Endothelial cell (in vitro differentiated cells): ENCODE measurements around the gene SYTL1. TPM values are rescaled to one million over a fixed set of nuclear protein-coding genes. Genes with fewer than 3 reads are reported as not detected.

Experiments
- DNase-seq: peaks from one replicate; pipeline ENCODE4 v3.0.0; 2021; ENCODE audit warnings: low spot score
- H3K27ac Mint-ChIP-seq: one replicate; pipeline ENCODE4 v1.8.0; 2021; ENCODE audit warnings: mixed read lengths, inconsistent platforms; ENCODE audit not compliant: unreplicated experiment
- H3K27me3 Mint-ChIP-seq: one replicate; pipeline ENCODE4 v1.8.0; 2021; ENCODE audit warnings: mild to moderate bottlenecking, moderate library complexity, mixed read lengths, inconsistent platforms; ENCODE audit not compliant: unreplicated experiment
- H3K36me3 Mint-ChIP-seq: one replicate; pipeline ENCODE4 v1.8.0; 2021; ENCODE audit warnings: mild to moderate bottlenecking, low read depth, mixed read lengths, inconsistent platforms; ENCODE audit not compliant: unreplicated experiment
- H3K4me1 Mint-ChIP-seq: one replicate; pipeline ENCODE4 v1.8.0; 2021; ENCODE audit warnings: mild to moderate bottlenecking, mixed read lengths, inconsistent platforms; ENCODE audit not compliant: unreplicated experiment
- H3K4me3 Mint-ChIP-seq: one replicate; pipeline ENCODE4 v1.8.0; 2021; ENCODE audit warnings: mild to moderate bottlenecking, mixed read lengths, inconsistent platforms; ENCODE audit not compliant: unreplicated experiment
- H3K9me3 Mint-ChIP-seq: one replicate; pipeline ENCODE4 v1.8.0; 2021; ENCODE audit warnings: mixed read lengths, inconsistent platforms; ENCODE audit not compliant: unreplicated experiment
- total RNA-seq: library from RNA; stranded (reverse); fragmentation: NEBNext Ultra II Directional; extraction: Animal tissue kit (Norgen Biotek cat#: 25700); gene quantifications from one replicate; pipeline ENCODE4 v1.2.1, GENCODE V29; 2021; ENCODE audit not compliant: unreplicated experiment
- TF ChIP-seq, protein P1 (sequence below): fragments of 200-600 bp; sonication (generic); IDR thresholded peaks from one replicate; pipeline ENCODE4 v1.5.0; 2021; ENCODE audit warnings: antibody characterized with exemption; ENCODE audit not compliant: unreplicated experiment

SYTL1 gene
- total RNA-seq, 1 donor from 2014 or later, result 1.3 TPM

DNA sequence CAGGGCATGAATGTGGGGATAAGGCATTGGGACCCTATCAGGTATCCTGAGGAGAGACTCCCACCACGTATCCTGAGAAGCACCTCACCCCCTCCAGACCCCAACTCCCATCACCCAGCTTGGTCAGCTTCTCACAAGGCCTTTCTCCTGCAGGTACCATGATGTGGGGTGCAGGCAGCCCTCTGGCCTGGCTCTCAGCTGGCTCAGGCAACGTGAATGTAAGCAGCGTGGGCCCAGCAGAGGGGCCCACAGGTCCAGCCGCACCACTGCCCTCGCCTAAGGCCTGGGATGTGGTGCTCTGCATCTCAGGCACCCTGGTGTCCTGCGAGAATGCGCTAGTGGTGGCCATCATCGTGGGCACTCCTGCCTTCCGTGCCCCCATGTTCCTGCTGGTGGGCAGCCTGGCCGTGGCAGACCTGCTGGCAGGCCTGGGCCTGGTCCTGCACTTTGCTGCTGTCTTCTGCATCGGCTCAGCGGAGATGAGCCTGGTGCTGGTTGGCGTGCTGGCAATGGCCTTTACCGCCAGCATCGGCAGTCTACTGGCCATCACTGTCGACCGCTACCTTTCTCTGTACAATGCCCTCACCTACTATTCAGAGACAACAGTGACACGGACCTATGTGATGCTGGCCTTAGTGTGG lies 51.9 kb downstream of the SYTL1 start:
- Mint-ChIP-seq H3K4me3 (no peak overlapping the region), H3K27ac (no peak overlapping the region), H3K4me1 (peaks cover 31% of the 10 kb centered on the region), H3K9me3 (no peaks in the 10 kb centered on the region), H3K27me3 (peaks cover 23% of the 10 kb centered on the region), H3K36me3 (peaks cover 7% of the 10 kb centered on the region)
- TF ChIP-seq, protein P1, sequence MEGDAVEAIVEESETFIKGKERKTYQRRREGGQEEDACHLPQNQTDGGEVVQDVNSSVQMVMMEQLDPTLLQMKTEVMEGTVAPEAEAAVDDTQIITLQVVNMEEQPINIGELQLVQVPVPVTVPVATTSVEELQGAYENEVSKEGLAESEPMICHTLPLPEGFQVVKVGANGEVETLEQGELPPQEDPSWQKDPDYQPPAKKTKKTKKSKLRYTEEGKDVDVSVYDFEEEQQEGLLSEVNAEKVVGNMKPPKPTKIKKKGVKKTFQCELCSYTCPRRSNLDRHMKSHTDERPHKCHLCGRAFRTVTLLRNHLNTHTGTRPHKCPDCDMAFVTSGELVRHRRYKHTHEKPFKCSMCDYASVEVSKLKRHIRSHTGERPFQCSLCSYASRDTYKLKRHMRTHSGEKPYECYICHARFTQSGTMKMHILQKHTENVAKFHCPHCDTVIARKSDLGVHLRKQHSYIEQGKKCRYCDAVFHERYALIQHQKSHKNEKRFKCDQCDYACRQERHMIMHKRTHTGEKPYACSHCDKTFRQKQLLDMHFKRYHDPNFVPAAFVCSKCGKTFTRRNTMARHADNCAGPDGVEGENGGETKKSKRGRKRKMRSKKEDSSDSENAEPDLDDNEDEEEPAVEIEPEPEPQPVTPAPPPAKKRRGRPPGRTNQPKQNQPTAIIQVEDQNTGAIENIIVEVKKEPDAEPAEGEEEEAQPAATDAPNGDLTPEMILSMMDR, result no peak
- no peak for DNase-seq

GRCh38 chr1:27394282-27394658 lies 52.4 kb downstream of the SYTL1 start:
- DNase-seq, result no peak
- peak overlapping the region; percentile 48 for H3K27ac Mint-ChIP-seq
- TF ChIP-seq, protein P1, result no peak
- peaks cover 7% of the 10 kb centered on the region for H3K36me3 Mint-ChIP-seq
- H3K4me3 Mint-ChIP-seq, result peak overlapping the region; percentile 42
- H3K4me1 Mint-ChIP-seq, result peaks cover 34% of the 10 kb centered on the region
- H3K27me3 Mint-ChIP-seq, result peaks cover 26% of the 10 kb centered on the region
- H3K9me3 Mint-ChIP-seq, result no peaks in the 10 kb centered on the region

DNA sequence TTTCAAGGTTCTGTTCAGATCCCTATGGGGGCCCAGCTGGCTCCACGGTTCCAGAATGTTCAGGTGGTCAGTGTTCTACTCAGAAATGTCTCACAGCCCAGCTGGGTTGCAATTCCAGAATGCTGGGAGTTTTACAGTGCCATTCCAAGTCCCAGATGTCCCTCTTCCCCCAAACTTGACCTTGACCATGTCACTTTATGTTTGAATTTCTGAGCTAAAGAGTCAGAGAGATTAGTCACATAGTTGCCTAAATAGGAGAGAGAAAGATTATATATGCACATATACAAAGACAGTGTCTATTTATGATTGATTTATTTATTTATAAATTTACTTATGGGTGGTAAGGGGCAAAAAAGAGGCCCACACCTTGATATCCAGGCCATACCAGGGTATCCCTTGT lies 53.1 kb downstream of the SYTL1 start:
- peaks cover 28% of the 10 kb centered on the region for H3K27me3 Mint-ChIP-seq
- H3K4me1 Mint-ChIP-seq, result peaks cover 30% of the 10 kb centered on the region
- no peaks in the 10 kb centered on the region for H3K9me3 Mint-ChIP-seq
- no peak overlapping the region for H3K4me3 Mint-ChIP-seq
- no peak overlapping the region for H3K27ac Mint-ChIP-seq
- no peak for DNase-seq
- TF ChIP-seq, protein P1, result no peak
- peaks cover 7% of the 10 kb centered on the region for H3K36me3 Mint-ChIP-seq

DNA sequence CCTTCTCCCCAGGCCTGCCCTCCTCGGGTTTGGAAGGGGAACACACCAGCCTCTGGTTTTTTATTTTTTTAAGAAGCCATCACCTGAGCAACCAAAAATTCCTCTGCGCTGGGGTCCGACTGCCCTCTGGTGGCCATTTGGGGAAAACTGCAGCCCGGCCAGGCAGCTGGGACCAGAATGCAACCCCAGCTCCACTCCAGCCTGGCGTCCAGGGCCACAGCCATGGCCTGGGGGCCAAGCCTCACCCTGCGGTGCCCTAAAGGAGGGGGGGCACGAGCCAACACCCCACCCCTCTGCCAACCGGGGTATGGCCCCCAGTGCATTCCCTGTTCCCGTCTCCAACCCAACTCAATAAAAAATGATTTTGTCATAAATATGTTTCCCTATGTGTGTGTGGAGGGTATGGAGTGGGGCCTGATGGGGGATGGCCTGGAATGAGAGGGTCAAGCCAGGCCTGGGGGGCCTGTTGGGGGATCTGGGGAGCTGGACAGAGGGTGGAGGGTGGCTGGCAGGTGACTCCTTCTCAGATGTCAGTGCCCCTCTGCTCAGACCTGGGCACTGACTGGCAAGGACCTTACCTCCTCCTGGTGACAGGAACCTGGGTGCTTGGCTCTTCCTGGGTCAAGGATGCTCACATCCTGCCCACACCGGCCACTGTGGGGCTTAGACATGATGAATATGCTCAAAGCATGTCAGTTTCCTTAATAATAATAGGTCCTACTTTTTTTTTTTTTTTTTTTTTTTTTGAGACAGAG lies 53.8 kb downstream of the SYTL1 start:
- Mint-ChIP-seq H3K27me3 (peaks cover 32% of the 10 kb centered on the region), H3K9me3 (no peaks in the 10 kb centered on the region), H3K4me1 (peaks cover 30% of the 10 kb centered on the region), H3K36me3 (peaks cover 7% of the 10 kb centered on the region), H3K4me3 (no peak overlapping the region), H3K27ac (no peak overlapping the region)
- peak; percentile 81 for DNase-seq
- TF ChIP-seq, protein P1, result peak; percentile 94

GRCh38 chr1:27397110-27397509 lies 55.3 kb downstream of the SYTL1 start:
- TF ChIP-seq, protein P1, result no peak
- DNase-seq, result no peak
- H3K9me3 Mint-ChIP-seq, result no peaks in the 10 kb centered on the region
- peaks cover 7% of the 10 kb centered on the region for H3K36me3 Mint-ChIP-seq
- H3K27ac Mint-ChIP-seq, result peak overlapping the region; percentile 80
- peaks cover 33% of the 10 kb centered on the region for H3K27me3 Mint-ChIP-seq
- peak overlapping the region; percentile 25 for H3K4me3 Mint-ChIP-seq
- H3K4me1 Mint-ChIP-seq, result peaks cover 28% of the 10 kb centered on the region
